CD4-positive, alpha-beta T cell treated with Interleukin-21 for 1 hour (primary cell): ENCODE measurements around the gene USP25.

Experiments
- DNase-seq: peaks from one replicate; pipeline ENCODE4 v3.0.0-alpha.2; 2020

Gene USP25

GRCh38 chr21:15764878-15765277, 35.1 kb downstream of the USP25 start:
- no peak for DNase-seq

- no peak for DNase-seq
Observed at GRCh38 chr21:15766952-15767603, 37.3 kb downstream of the USP25 start.

GRCh38 chr21:15768045-15768601, 38.3 kb downstream of the USP25 start:
- no peak for DNase-seq

GRCh38 chr21:15768853-15769252, 39.1 kb downstream of the USP25 start:
- DNase-seq: no peak

GRCh38 chr21:15771311-15771710, 41.5 kb downstream of the USP25 start:
- DNase-seq: no peak

GRCh38 chr21:15772654-15773053, 42.9 kb downstream of the USP25 start:
- no peak for DNase-seq

- no peak for DNase-seq
Observed at GRCh38 chr21:15774590-15774989, 44.8 kb downstream of the USP25 start.

GRCh38 chr21:15775291-15775690, 45.5 kb downstream of the USP25 start:
- DNase-seq: no peak

- DNase-seq: no peak
Observed at GRCh38 chr21:15775981-15776380, 46.2 kb downstream of the USP25 start.

- no peak for DNase-seq
Observed at GRCh38 chr21:15776818-15777217, 47.0 kb downstream of the USP25 start.

GRCh38 chr21:15781986-15782385, 52.2 kb downstream of the USP25 start:
- no peak for DNase-seq

- no peak for DNase-seq
Observed at GRCh38 chr21:15788847-15789523, 59.2 kb downstream of the USP25 start.

- no peak for DNase-seq
Observed at GRCh38 chr21:15793109-15793508, 63.3 kb downstream of the USP25 start.

- DNase-seq: no peak
Observed at GRCh38 chr21:15793550-15794235, 63.9 kb downstream of the USP25 start.

GRCh38 chr21:15794277-15794912, 64.6 kb downstream of the USP25 start:
- no peak for DNase-seq

GRCh38 chr21:15795533-15795932, 65.8 kb downstream of the USP25 start:
- DNase-seq: no peak

- DNase-seq: peak; percentile 12
Observed at GRCh38 chr21:15797577-15798363, 68.0 kb downstream of the USP25 start.

GRCh38 chr21:15801352-15801863, 71.6 kb downstream of the USP25 start:
- DNase-seq: no peak

- DNase-seq: no peak
Observed at GRCh38 chr21:15804247-15805005, 74.6 kb downstream of the USP25 start.

- no peak for DNase-seq
Observed at GRCh38 chr21:15809065-15809464, 79.3 kb downstream of the USP25 start.

GRCh38 chr21:15809818-15810217, 80.0 kb downstream of the USP25 start:
- no peak for DNase-seq
